ENCODE results near the gene RNF115. TPM values are rescaled to one million over a fixed set of nuclear protein-coding genes. Genes with fewer than 3 reads are reported as not detected.

Gene RNF115
- total RNA-seq, 1 donor from 2014 or later, result 15.9 TPM

GRCh38 chr1:145689922-145690321 lies 134.0 kb downstream of the RNF115 start:
- Mint-ChIP-seq H3K27me3 (ENCODE audit: unreplicated experiment) (no peaks in the 10 kb centered on the region), H3K4me3 (ENCODE audit: unreplicated experiment) (no peak overlapping the region), H3K9me3 (ENCODE audit: unreplicated experiment) (no peaks in the 10 kb centered on the region), H3K27ac (ENCODE audit: unreplicated experiment) (no peak overlapping the region), H3K36me3 (ENCODE audit: unreplicated experiment) (no peaks in the 10 kb centered on the region), H3K4me1 (ENCODE audit: unreplicated experiment) (peaks cover 11% of the 10 kb centered on the region)
- TF ChIP-seq CTCF (IDR thresholded peaks at IDR 0.05), result no peak
- DNase-seq (ENCODE audit: extremely low spot score, unreplicated experiment), result no peak

GRCh38 chr1:145688924-145689323 lies 135.0 kb downstream of the RNF115 start:
- TF ChIP-seq CTCF (IDR thresholded peaks at IDR 0.05), result no peak
- H3K36me3 Mint-ChIP-seq (ENCODE audit: unreplicated experiment), result no peaks in the 10 kb centered on the region
- H3K4me3 Mint-ChIP-seq (ENCODE audit: unreplicated experiment), result no peak overlapping the region
- peaks cover 11% of the 10 kb centered on the region for H3K4me1 Mint-ChIP-seq (ENCODE audit: unreplicated experiment)
- H3K9me3 Mint-ChIP-seq (ENCODE audit: unreplicated experiment), result no peaks in the 10 kb centered on the region
- H3K27ac Mint-ChIP-seq (ENCODE audit: unreplicated experiment), result no peak overlapping the region
- no peaks in the 10 kb centered on the region for H3K27me3 Mint-ChIP-seq (ENCODE audit: unreplicated experiment)
- no peak for DNase-seq (ENCODE audit: extremely low spot score, unreplicated experiment)

Small RNAs within 50 kb of the gene (microRNA-seq; reads per million reads assigned to microRNA genes)
- gene MIR6736 (ENCODE audit: unreplicated experiment), result not detected

Other genes with a start within 250 kb of the RNF115 start
- gene GPR89A, start 216.1 kb downstream of the RNF115 start, total RNA-seq, result 22.9 and 24.4 TPM in 2 replicates
- gene PDZK1, start 116.7 kb downstream of the RNF115 start, total RNA-seq, result 0.31 and 0.40 TPM in 2 replicates
- gene CD160, start 104.6 kb downstream of the RNF115 start, total RNA-seq, result not detected in 2 replicates
- gene POLR3C, start 105 bp upstream of the RNF115 start, total RNA-seq, result 33.4 and 37.0 TPM in 2 replicates
- 2.4 and 4.3 TPM in 2 replicates for gene NUDT17, start 21.5 kb upstream of the RNF115 start, total RNA-seq
- gene PIAS3, start 35.0 kb upstream of the RNF115 start, total RNA-seq, result 47.0 and 48.7 TPM in 2 replicates
- not detected in 2 replicates for gene ANKRD35, start 61.8 kb upstream of the RNF115 start, total RNA-seq
- gene ITGA10, start 86.0 kb upstream of the RNF115 start, total RNA-seq, result 34.4 and 40.3 TPM in 2 replicates
- gene PEX11B, start 94.6 kb upstream of the RNF115 start, total RNA-seq, result 29.8 and 36.5 TPM in 2 replicates
- 108 and 114 TPM in 2 replicates for gene RBM8A, start 103.4 kb upstream of the RNF115 start, total RNA-seq
- 52.2 and 54.0 TPM in 2 replicates for gene LIX1L, start 133.9 kb upstream of the RNF115 start, total RNA-seq
- 1.1 and 1.2 TPM in 2 replicates for gene ANKRD34A, start 140.5 kb upstream of the RNF115 start, total RNA-seq
- gene POLR3GL, start 140.6 kb upstream of the RNF115 start, total RNA-seq, result 21.7 and 22.4 TPM in 2 replicates
- gene TXNIP, start 172.5 kb upstream of the RNF115 start, total RNA-seq, result 246 and 274 TPM in 2 replicates
- gene HJV, start 197.6 kb upstream of the RNF115 start, total RNA-seq, result not detected in 2 replicates